NCI-H82 (cell line): Measurements from ENCODE around the gene AFAP1.

Source experiments
- DNase-seq: peaks from one replicate; lab custom pipeline; 2025; lab: John Stamatoyannopoulos, UW

AFAP1 gene

DNA sequence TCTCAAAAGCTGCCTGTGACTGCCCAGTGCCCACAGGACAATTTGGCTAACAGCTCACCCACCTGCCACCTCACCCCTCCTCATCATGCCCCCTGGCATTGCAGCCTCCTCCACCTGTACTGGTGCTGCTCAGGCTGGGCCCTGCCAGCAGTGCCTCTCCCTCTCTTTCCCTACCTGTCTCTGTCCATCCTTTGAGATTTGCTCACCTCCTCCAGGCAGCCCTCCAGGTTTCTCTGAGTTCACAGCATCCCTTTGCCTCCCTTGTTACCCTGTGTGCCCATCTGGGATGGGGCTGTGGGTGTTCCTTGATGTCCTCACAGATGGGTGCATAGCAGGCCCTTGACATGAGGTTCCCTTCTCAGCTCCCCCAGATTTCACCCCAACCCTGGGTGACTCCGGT is 224.9 kb downstream of the AFAP1 start:
- DNase-seq, result no peak

DNA sequence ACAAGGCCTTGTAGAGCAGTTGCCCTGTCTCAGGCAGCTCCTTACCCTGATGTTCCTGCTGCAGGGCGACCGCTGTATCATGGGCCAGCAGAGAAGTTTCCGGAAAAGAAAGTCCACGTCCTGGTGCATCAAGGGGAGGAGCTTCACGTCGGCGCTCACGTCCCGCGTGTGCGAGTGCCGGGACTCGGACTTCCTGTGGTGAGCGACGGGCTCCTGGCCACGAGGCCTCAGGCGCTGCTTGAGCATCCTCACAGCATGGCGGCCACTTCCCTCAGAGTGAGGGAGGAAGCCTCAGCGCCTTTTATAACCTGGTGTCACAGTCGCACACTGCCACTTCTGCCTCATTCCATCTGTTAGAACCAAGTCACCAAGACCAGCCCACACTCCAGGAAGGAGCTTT is 225.5 kb downstream of the AFAP1 start:
- DNase-seq, result no peak

- DNase-seq, result no peak
Measured at GRCh38 chr4:7713757-7714156, 225.9 kb downstream of the AFAP1 start.

DNA sequence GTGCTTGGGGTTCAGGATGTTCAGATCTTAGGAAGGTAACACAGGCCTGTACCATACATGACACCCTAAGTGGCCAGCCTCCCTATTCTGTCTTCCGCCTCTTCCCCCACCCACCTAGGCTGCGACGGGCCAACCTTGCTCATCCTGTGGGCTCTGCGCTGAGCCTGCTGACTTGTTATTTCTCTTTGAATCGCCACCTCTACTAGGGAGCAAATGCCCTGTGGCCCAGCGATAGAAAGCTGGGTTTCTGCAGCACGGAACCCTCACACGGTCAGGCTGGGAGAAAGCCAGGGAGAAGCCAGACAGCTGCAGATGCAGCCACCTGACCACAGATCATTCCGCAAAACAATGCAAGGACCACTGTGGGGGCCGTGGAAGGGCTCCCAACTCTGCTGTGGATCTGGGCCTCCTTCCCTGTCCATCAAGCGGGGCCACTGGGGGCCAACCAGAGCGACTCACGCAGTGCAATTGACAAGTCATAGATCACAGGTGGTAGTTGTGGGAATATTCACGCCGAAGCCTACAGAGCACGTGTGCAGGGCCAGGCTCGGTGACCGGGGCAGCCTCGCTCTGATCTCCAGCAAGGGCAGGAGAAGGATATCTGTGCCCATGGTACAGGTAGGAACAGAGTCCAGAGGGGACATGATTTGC is 227.5 kb downstream of the AFAP1 start:
- no peak for DNase-seq

GRCh38 chr4:7711307-7711963 is 228.2 kb downstream of the AFAP1 start:
- no peak for DNase-seq

GRCh38 chr4:7710576-7711306 is 228.9 kb downstream of the AFAP1 start:
- DNase-seq, result no peak

- no peak for DNase-seq
Measured at GRCh38 chr4:7710126-7710525, 229.5 kb downstream of the AFAP1 start.

- no peak for DNase-seq
Measured at GRCh38 chr4:7709431-7709830, 230.2 kb downstream of the AFAP1 start.

- no peak for DNase-seq
Measured at GRCh38 chr4:7708981-7709380, 230.7 kb downstream of the AFAP1 start.
